Peyer's patch (tissue), 4 donors: Measurements from ENCODE around the gene IL16. TPM values are rescaled to one million over a fixed set of nuclear protein-coding genes. Genes with fewer than 3 reads are reported as not detected.

ENCODE experiments used
- DNase-seq, 3 donors: peaks; one replicate each; pipeline ENCODE4 v3.0.0-alpha.2; 2017 to 2019
- H3K27ac ChIP-seq, 4 donors: fragments of 200-600 bp; sonication (generic); one replicate each; pipeline ENCODE4 v1.5.1; 2016 to 2019
- H3K27me3 ChIP-seq, 2 donors: fragments of 200-600 bp; sonication (generic); one replicate each; pipeline ENCODE4 v1.5.1; 2019
- H3K36me3 ChIP-seq, 3 donors: fragments of 200-600 bp; sonication (generic); one replicate each; pipeline ENCODE4 v1.5.1; 2016 to 2019
- H3K4me1 ChIP-seq, 4 donors: fragments of 200-600 bp; sonication (generic); one replicate each; pipeline ENCODE4 v1.5.1; 2016 to 2019
- H3K4me3 ChIP-seq, 4 donors: fragments of 200-600 bp; sonication (generic); 1 replicate in 3 of 4; 2 replicates in 1 of 4; pipeline ENCODE4 v1.5.1; 2016 to 2019; ENCODE audit warnings: mild to moderate bottlenecking in 1 of 4
- H3K9me3 ChIP-seq, 4 donors: fragments of 200-600 bp; sonication (generic); one replicate each; pipeline ENCODE4 v1.5.1; 2016 to 2019; ENCODE audit warnings: mild to moderate bottlenecking in 1 of 4
- CTCF ChIP-seq, 6 experiments: fragments of 450-650 bp in 4 of 6; fragments of 200-600 bp in 2 of 6; sonication (generic) in 1 of 6; IDR thresholded peaks; one replicate each; pipeline ENCODE4 v1.5.1; 2017 to 2019; ENCODE audit warnings: antibody characterized with exemption in 6 of 6, mild to moderate bottlenecking in 3 of 6, moderate library complexity in 1 of 6
- POLR2A ChIP-seq, 2 donors: fragments of 450-650 bp; IDR thresholded peaks; one replicate each; pipeline ENCODE4 v1.5.1; 2017; ENCODE audit warnings: antibody characterized with exemption in 2 of 2, mild to moderate bottlenecking in 2 of 2, moderate library complexity in 2 of 2
- total RNA-seq, 4 donors: library from RNA; depleted of rRNA; stranded (reverse); fragments of >200 nt; gene quantifications; one replicate each; pipeline ENCODE4 v1.1.0, GENCODE V29; 2016

The IL16 gene
- total RNA-seq, 4 donors from 2014 or later, result 6.3 to 115 (median 11.6) TPM

- TF ChIP-seq CTCF (IDR thresholded peaks at IDR 0.05) (no peak), POLR2A (IDR thresholded peaks at IDR 0.05) (no peak)
- no peak for DNase-seq
- H3K4me3 ChIP-seq, result peak overlapping the region in 2 of 4 donors; percentile 1 to 21
Observed at GRCh38 chr15:81265256-81265943, 68.7 kb downstream of the IL16 start.

DNA sequence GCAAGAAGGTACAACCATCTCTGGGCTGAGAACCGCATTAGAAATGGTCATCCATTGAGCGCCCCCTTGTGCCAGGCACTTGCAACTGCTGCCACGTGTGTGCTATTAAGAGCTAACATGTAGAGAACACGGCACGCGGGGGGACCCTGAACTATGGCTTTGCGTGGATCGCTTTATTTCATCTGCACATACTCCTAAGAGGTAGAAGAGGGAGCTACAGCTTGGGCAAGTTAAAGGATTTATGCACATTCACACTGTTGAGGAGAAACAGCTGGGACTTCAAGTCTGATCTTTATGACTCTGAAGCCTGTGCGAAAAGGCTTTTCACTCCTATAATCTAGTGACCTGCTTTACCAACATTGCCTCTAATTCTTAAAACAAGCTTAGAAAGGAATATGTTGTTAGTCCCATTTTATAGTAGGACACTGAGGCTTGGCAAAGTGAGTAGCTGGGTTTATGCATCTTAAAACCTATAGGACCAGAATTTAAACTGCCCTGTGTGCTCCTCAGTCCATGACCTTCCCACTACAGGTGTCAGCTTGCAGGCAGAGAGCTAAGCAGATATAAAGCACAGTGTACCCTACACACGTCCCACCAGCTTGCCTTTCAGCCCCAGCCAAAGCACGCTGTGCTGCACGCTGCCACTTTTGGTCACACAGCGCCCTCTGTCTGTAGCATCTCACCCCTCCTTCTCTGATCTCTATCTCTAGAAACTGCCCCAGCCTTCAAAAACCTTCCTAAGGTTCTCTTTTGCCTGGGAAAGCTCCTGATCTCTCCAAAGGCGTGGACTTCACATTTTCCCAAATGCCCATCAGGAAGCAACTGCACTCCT is 69.5 kb downstream of the IL16 start:
- peak overlapping the region in 2 of 4 donors; percentile 18 to 21 for H3K4me3 ChIP-seq
- no peak overlapping the region for H3K27ac ChIP-seq
- no peaks in the 10 kb centered on the region for H3K27me3 ChIP-seq
- H3K4me1 ChIP-seq, result peaks cover 0 to 16% (median 7%) of the 10 kb centered on the region in 4 donors
- peak; percentile 81 to 92 (median 82) for DNase-seq
- no peak for TF ChIP-seq POLR2A (IDR thresholded peaks at IDR 0.05)
- TF ChIP-seq CTCF (IDR thresholded peaks at IDR 0.05), result peak; percentile 72 to 90 (median 80)
- H3K9me3 ChIP-seq, result no peaks in the 10 kb centered on the region
- H3K36me3 ChIP-seq, result no peaks in the 10 kb centered on the region

More at GRCh38 chr15:81265256-81265943, 68.7 kb downstream of the IL16 start:
- Histone ChIP-seq H3K9me3 (no peaks in the 10 kb centered on the region), H3K4me1 (peaks cover 0 to 16% (median 7%) of the 10 kb centered on the region in 4 donors), H3K27me3 (no peaks in the 10 kb centered on the region), H3K36me3 (no peaks in the 10 kb centered on the region), H3K27ac (no peak overlapping the region)

GRCh38 chr15:81268340-81268739 is 71.7 kb downstream of the IL16 start:
- Histone ChIP-seq H3K36me3 (no peaks in the 10 kb centered on the region), H3K27ac (no peak overlapping the region), H3K9me3 (no peaks in the 10 kb centered on the region), H3K4me3 (no peak overlapping the region), H3K4me1 (peaks cover 0 to 16% (median 7%) of the 10 kb centered on the region in 4 donors), H3K27me3 (no peaks in the 10 kb centered on the region)
- TF ChIP-seq CTCF (IDR thresholded peaks at IDR 0.05), result no peak
- no peak for TF ChIP-seq POLR2A (IDR thresholded peaks at IDR 0.05)
- DNase-seq, result no peak

DNA sequence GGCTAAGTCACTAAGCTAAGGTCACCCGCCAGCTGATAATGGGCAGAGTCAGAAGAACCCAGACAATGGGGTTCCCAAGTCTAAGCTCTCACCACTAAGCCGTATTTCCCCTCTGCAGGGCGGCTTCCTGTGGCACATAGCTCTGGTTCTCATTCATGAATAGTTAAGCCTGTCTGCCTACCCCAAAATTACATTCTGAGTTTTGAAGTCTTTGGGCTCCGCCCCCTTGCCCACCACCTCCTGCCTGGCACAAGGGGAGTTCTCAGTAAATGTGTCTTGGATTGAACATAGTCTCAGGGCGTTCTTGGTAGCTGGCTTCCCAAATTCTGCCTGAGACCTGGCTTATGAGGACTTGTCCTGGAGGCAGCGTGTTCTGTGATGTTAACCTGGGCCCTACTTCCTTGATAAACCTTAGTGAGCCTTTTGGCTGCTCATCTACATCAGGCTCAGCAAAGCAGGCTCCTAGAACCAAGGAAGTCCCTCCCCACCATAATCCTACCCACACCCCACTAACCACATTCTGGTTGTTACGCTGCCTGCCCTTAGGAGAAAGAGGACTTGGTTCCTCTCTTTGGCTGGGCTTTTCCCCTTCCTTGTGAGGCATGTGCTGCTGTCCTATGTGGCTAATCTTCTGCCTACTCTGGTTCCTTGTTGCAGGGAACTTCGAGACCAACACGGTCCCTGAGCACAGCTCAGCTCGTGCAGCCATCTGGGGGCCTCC is 72.4 kb downstream of the IL16 start:
- H3K27ac ChIP-seq, result no peak overlapping the region

More for the DNA sequence above, 72.4 kb downstream of the IL16 start:
- Histone ChIP-seq H3K36me3 (no peaks in the 10 kb centered on the region), H3K4me1 (peaks cover 0 to 16% (median 7%) of the 10 kb centered on the region in 4 donors), H3K27me3 (no peaks in the 10 kb centered on the region), H3K4me3 (no peak overlapping the region), H3K9me3 (no peaks in the 10 kb centered on the region)
- DNase-seq, result no peak
- TF ChIP-seq CTCF (IDR thresholded peaks at IDR 0.05), result no peak
- no peak for TF ChIP-seq POLR2A (IDR thresholded peaks at IDR 0.05)
